Hematopoietic multipotent progenitor cell treated with erythropoietin and hydrocortisone succinate and interleukin-3 and kit ligand, for 8 days (in vitro differentiated cells): ENCODE measurements around the gene GNPDA1.

Source experiments
- DNase-seq: peaks from one replicate; pipeline ENCODE4 v3.0.0-alpha.2; 2015

GNPDA1 gene

GRCh38 chr5:141989720-141990119 lies 23.1 kb downstream of the GNPDA1 start:
- no peak for DNase-seq

- no peak for DNase-seq
Observed at GRCh38 chr5:141986072-141986471, 26.8 kb downstream of the GNPDA1 start.

GRCh38 chr5:141982626-141983025 lies 30.2 kb downstream of the GNPDA1 start:
- DNase-seq = no peak

- DNase-seq = no peak
Observed at GRCh38 chr5:141978389-141978788, 34.4 kb downstream of the GNPDA1 start.

- no peak for DNase-seq
Observed at GRCh38 chr5:141976176-141976575, 36.7 kb downstream of the GNPDA1 start.

- no peak for DNase-seq
Observed at GRCh38 chr5:141973871-141974595, 38.8 kb downstream of the GNPDA1 start.

GRCh38 chr5:141969783-141970771 lies 42.8 kb downstream of the GNPDA1 start:
- peak; percentile 96 for DNase-seq

GRCh38 chr5:141968914-141969608 lies 43.8 kb downstream of the GNPDA1 start, which contains the start of gene RNF14:
Gene RNF14 (plus strand): TSS chr5:141969105. CDS start chr5:141973589, 4,484 bp downstream.
- peak; percentile 95 for DNase-seq

GRCh38 chr5:141966963-141967333 lies 45.9 kb downstream of the GNPDA1 start:
- DNase-seq = no peak

- DNase-seq = no peak
Observed at GRCh38 chr5:141966275-141966962, 46.4 kb downstream of the GNPDA1 start.

GRCh38 chr5:141965071-141965470 lies 47.8 kb downstream of the GNPDA1 start:
- DNase-seq = no peak

GRCh38 chr5:141963701-141964100 lies 49.1 kb downstream of the GNPDA1 start:
- no peak for DNase-seq

GRCh38 chr5:141961466-141961865 lies 51.4 kb downstream of the GNPDA1 start:
- no peak for DNase-seq

- DNase-seq = peak; percentile 94
Observed at GRCh38 chr5:141960449-141961323, 52.1 kb downstream of the GNPDA1 start.

- DNase-seq = peak; percentile 36
Observed at GRCh38 chr5:141960018-141960417, 52.8 kb downstream of the GNPDA1 start.

GRCh38 chr5:141958546-141959172 lies 54.2 kb downstream of the GNPDA1 start:
- no peak for DNase-seq

GRCh38 chr5:141958113-141958512 lies 54.7 kb downstream of the GNPDA1 start, which contains the start of gene PCDH12:
Gene PCDH12 (minus strand): TSS chr5:141958202. CDS start chr5:141957851, 351 bp downstream.
- DNase-seq = no peak

GRCh38 chr5:141957367-141957996 lies 55.3 kb downstream of the GNPDA1 start:
- no peak for DNase-seq

- no peak for DNase-seq
Observed at GRCh38 chr5:141954194-141954593, 58.6 kb downstream of the GNPDA1 start.

GRCh38 chr5:141952020-141952419 lies 60.8 kb downstream of the GNPDA1 start:
- no peak for DNase-seq
